Bone marrow (tissue), 2 donors: Measurements from ENCODE around the gene C10orf67.
"Not testable (repeated sequence)": the region's sequence is repeated elsewhere in the genome, so short reads cannot be mapped to it uniquely, and the experiment has no call there.

ENCODE experiments used
- DNase-seq, 2 donors: peaks; one replicate each; lab custom pipeline; 2025; lab: John Stamatoyannopoulos, UW

C10orf67 gene

GRCh38 chr10:23362069-23362830 lies 17.7 kb upstream of the C10orf67 start:
- DNase-seq, result no peak

GRCh38 chr10:23361665-23362064 lies 17.1 kb upstream of the C10orf67 start:
- DNase-seq, result no peak

GRCh38 chr10:23359692-23360380 lies 15.2 kb upstream of the C10orf67 start:
- DNase-seq, result no peak

- no peak for DNase-seq
Measured at GRCh38 chr10:23358357-23358756, 13.8 kb upstream of the C10orf67 start.

GRCh38 chr10:23354630-23355279 lies 10.2 kb upstream of the C10orf67 start:
- DNase-seq, result no peak

GRCh38 chr10:23351926-23352519 lies 7.4 kb upstream of the C10orf67 start:
- no peak for DNase-seq

- not testable (repeated sequence) for DNase-seq
Measured at GRCh38 chr10:23350706-23351105, 6.1 kb upstream of the C10orf67 start.

- no peak for DNase-seq
Measured at GRCh38 chr10:23345861-23346260, 1.3 kb upstream of the C10orf67 start.

- DNase-seq, result no peak
Measured at GRCh38 chr10:23343591-23344240, 881 bp downstream of the C10orf67 start.

- no peak for DNase-seq
Measured at GRCh38 chr10:23342213-23342884, 2.2 kb downstream of the C10orf67 start.

GRCh38 chr10:23341004-23341403 lies 3.6 kb downstream of the C10orf67 start:
- no peak for DNase-seq

- DNase-seq, result no peak
Measured at GRCh38 chr10:23340354-23340753, 4.2 kb downstream of the C10orf67 start.

- no peak for DNase-seq
Measured at GRCh38 chr10:23338886-23339285, 5.7 kb downstream of the C10orf67 start.

GRCh38 chr10:23338155-23338828 lies 6.3 kb downstream of the C10orf67 start:
- no peak for DNase-seq

GRCh38 chr10:23337616-23338015 lies 7.0 kb downstream of the C10orf67 start:
- no peak for DNase-seq

- DNase-seq, result no peak
Measured at GRCh38 chr10:23331567-23332301, 12.9 kb downstream of the C10orf67 start.

GRCh38 chr10:23330948-23331347 lies 13.6 kb downstream of the C10orf67 start:
- no peak for DNase-seq

- no peak for DNase-seq
Measured at GRCh38 chr10:23326544-23327307, 17.9 kb downstream of the C10orf67 start.

- DNase-seq, result no peak
Measured at GRCh38 chr10:23325132-23325531, 19.5 kb downstream of the C10orf67 start.
